Kidney tubule cell (primary cell): ENCODE results near the gene AZGP1.
"Not testable (repeated sequence)": the region's sequence is repeated elsewhere in the genome, so short reads cannot be mapped to it uniquely, and the experiment has no call there.

Experiments used
- DNase-seq: peaks from one replicate; pipeline ENCODE4 v3.0.0-alpha.2; 2018; ENCODE audit warnings: low spot score

AZGP1 gene

DNA sequence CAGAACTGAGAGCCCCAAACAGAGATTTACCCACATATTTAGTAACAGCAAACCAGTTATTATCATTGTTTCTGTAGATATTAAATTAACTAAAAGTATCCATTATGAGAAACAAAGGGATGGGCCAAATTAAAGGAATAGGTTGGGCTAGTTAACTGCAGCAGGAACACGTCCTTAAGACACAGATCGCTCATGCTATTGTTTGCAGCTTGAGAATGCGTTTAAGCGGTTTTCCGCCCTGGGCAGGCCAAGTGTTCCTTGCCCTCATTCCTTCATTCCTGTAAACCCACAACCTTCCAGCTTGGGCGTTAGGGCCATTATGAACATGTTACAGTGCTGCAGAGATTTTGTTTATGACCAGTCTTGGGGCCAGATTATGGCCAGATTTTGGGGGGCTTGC, 25.0 kb downstream of the AZGP1 start:
- not testable (repeated sequence) for DNase-seq

DNA sequence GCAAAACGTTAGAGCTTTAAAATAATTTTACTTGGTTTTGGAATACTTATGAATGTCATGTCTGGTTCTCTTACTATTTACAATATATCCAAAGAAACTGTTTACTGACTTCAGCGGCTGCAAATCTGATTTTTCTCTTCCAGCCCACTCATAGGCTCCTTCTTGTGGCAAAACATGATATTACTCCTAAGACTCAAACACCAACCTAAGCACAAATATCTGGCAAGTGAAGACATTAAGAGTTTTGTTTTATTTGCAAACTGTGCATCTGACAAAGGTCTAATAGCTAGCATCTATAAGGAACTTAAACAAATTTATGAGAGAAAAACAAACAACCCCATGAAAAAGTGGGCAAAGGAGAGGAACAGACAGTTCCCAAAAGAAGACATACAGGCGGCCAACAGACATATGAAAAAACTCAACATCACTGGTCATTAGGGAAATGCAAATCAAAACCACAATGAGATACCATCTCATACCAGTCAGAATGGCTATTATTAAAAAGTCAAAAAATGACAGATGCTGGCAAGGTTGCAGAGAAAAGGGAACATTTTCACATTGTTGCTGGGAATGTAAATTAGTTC, 26.1 kb downstream of the AZGP1 start:
- DNase-seq = no peak

DNA sequence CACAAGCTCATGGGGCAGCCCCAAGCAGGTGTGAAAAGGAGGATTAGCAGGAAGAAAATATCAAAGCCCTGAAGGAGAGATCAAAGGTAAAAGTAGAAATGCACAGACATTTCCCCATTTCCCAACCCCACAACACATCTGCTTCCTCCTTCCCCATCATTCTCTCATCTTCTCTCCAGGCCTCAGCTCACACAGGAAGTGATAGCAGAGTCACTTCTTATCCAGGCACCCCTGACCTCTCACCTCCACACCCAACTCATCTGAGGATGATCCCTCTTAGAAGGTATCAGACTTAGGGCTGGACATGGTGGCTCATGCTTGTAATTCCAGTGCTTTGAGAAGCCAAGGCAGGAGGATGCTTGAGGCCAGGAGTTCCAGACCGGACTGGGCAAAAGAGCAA, 28.2 kb downstream of the AZGP1 start:
- no peak for DNase-seq

DNA sequence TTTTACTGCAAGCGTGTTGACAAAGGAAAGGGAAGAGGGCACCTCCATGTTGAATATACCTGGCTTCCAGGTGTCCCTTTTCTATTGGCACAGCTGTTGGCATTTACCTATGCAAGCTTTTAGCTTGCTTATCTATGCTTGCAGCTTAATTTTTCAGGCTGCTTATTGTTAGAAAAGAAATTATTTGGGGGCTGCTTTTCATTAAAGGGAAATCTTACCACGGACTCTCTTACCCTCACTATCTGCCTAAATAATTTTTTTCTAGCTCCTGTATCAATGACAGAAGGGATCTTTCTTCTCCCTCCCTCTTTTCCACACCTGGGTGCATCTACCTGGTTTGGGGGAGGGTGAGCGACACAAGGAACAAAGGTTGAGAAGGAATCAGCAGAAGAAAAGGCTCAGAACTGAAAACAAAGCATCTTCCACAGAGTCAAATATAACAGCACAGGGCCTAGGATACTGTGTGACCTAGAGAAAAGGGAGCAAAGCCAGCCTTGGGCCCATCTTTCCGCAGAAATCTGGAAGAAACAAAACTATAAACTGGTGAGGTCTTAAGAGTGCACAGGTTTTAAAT, 31.2 kb downstream of the AZGP1 start:
- no peak for DNase-seq

DNA sequence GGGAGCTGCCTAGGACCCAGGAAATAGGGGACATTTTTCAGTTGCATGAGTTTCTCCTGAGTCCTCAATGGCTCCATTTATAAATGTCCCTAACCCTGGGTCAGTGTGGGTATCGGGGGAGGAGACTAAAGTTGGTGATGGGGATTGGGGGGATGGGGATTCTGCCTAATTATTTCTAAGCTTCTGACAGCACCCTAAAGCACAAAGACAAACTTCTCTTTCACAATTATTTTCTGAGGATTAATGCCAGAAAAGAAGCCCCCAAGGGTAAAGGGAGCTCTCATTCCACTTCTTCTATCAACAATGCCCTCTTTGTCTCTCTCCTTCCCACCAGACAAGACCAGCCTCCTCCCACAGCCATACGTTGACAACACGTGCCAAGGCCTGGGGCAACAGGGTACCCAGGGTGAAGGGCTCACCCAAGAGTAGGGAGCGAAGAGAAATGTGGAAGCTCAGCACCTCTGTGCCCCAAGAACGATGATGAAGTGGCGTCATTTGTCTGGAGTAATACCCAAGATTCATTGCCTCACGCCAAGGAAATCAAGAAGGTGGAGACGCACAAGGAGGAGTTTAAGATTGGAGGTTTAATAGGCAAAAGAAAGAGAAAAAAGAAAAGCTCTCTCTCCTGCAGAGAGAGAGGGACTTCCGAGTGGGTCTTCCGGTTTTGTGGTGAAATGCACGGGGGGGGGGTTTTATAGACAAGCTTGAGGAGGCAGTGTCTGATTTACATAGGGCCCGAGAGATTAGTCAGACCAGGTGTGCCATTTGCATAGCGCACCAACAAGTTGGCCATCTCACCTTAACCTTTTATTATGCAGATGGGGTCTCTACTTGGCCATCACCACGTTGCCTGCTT, 32.0 kb downstream of the AZGP1 start:
- no peak for DNase-seq

DNA sequence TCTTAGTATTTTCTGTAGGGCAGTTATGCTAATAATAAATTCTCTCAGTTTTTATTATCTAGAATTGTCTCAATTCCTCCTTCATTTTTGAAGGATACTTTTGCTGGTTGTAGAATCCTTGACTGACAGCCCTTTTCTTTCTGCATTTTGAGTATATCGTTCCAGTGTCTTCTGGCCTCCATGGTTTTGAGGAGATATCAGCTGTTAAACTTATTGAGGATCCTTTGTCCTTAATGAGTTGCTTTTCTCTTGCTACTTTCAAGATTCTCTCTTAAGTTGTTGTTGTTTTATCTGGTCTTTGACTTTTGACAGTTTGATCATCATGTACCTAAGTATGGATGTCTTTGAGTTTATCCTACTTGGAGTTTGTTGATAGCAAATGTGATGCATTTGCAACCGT, 37.5 kb downstream of the AZGP1 start:
- DNase-seq = no peak

DNA sequence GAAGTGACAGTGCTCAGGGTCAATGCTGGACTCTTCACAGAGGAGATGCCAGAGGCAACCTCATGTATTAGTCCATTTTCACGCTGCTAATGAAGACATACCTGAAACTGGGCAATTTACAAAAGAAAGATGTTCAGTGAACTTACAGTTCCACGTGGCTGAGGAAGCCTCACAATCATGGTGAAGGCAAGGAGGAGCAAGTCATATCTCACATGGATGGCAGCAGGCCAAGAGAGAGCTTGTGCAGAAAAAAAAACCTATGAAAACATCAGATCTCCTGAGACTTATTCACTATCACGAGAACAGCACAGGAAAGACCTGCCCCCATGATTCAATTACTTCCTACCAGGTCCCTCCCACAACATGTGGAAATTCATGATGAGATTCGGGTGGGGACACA, 40.8 kb downstream of the AZGP1 start:
- not testable (repeated sequence) for DNase-seq

DNA sequence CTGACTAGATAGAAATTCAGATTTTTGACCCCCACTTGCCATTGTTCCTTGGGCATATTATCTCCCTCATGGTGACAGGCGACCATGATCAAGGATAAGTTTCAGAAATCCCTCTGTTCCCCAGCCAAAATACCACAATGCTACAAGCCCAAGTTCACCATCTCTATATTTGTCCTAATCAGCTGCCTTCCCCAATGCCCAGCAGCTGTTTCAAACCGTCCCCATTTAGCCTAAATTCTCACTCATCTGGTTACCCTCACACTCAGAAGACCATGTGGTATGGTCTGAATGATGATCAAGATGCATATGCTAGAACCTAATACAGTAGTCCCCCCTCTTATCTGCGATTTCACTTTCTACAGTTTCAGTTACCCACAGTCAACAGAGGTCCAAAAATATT, 45.5 kb downstream of the AZGP1 start:
- DNase-seq = no peak

DNA sequence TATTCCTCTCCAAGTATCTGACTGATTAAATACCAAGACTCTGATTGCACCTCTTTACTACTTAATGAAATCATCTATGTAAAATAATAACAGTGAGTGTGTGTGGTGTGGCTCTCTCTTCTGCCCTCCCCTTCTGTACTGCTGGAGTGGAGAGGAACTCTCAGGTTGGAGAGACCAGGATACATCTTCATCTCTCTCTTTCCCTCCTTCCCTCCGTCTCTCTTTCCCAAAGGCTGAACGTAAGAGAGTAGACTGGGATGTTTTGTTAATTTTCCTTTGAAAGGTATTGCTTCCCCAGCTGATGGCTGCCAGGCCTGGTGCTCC, 46.1 kb downstream of the AZGP1 start:
- no peak for DNase-seq

DNA sequence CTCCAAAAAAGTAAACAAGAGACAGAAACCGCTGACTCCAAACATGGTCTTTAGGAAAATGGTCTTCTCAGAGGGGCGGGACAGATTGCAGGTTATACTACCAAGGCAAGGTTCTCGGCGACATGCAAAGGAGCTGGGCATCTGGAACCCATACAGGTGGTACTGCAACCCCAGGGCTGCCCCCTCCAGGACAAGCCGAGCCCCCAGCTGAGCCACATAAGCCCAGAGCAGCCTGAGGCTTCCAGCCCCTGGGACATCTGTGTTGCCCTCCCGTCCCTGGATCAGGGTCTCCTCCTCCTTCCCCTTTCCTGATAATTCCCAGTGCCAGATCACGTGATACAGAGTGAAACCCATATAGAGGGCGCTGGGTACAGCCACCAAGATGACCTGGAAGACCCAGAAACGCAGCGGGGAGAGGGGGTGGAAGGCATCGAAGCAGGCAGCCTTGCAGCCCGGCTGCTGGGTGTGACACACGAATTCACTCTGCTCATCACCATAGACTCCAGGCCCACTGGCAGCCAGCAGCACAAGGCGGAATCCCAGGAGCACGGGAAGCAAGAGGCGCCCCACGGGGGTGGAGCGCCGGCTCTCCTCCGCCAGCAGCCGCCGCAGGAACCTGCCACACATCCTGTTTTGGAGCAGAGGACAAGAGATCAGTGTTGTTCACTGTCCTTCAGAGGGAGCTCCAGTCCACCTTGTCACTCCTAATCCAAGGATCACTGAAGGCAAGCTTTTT, 46.7 kb downstream of the AZGP1 start, which contains the start of gene GJC3:
GJC3 (minus strand) TSS at position 627 of the 736 bp plus-strand sequence; CDS start at position 627, 0 bp downstream.
- DNase-seq = peak; percentile 74

DNA sequence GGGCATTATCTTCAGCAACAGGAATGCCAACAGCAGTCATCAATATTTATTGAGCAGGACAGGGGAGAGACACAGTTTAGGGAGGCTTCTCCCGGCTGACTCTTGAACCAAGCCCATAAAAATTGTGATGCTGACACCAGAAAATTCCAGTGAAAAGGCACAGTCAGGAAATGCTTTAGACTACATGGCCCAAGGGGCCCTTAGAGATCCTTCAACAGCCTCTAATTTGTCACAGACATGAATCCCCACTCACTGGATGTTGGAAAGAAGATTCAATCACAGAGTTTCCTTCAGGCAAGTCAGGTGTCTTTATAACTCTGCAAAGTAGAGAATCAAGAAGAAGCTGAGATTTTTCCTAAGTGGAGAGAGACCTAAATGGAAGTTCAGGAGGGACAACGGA, 47.6 kb downstream of the AZGP1 start:
- no peak for DNase-seq

DNA sequence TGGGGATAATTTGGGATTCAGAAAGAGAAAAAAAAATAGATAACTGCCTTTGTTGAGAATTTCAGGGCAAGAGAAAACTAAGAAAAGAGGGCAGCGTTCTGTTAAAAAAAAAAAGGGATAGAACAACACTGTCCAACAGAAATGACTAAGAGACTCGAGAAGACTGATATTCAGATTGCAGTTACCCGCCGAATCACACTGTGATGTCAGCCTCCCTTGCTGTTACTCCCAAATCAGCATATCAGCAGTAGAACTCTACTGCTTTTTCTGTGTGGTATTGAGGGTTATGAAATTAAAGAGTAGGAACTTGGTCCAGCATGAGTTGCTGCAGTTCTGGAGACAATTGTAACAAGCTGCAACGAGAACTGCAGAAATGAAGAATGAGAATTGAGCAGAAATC, 48.3 kb downstream of the AZGP1 start:
- no peak for DNase-seq

DNA sequence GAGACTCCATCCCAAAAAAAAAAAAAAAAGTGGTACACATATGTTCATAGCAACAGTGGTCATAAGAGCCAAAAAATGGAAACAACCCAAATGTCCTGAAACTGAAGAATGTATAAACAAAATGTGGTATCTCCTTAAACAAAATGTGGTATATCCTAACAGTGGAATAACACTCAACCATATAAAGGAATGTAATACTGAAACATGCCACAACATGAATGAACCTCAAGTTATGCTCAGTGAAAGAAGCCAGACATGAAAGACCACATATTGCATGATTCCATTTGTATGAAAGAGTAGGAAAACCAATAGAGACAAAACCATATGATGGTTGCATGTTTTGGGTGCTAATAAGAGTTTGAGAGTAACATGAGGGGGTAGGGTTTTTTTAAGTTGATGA, 49.5 kb downstream of the AZGP1 start:
- DNase-seq = no peak

DNA sequence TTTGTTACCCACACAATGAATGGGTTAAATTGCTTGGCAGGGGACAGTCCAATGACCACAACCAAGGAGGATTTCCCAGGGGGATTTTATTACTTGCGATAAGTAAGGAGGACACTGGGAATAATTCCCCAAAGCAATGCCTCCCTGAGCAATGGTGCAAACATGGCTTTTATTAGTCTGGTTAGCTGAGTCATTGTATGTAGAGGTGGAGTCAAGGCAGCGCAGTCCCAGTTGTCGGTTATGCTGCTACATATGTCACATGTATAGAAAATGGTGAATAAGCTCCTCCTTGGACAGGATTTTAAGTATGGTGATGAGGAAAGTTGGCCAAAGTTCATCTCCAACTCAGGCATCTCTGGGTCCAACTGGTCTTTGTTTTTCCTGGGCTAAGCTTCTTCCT, 52.6 kb downstream of the AZGP1 start:
- DNase-seq = no peak

DNA sequence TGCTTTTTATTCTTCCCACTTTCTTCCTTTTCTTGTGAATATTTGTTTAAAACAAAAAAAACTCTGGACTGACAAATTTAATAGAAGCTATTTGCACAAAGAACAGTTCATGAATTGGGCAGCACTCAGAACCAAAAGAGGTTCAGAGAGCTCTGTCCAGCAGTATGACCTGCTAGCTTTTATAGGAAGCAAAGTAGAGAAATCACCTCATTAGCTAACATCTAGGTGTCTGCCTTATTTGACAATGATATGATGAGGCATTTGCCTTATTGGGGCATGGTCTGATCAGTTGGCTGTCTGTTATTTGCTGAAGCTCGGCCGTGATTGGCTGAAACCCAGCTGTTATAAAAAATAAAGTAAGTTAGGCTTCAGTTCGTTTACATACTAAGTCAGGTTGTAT, 55.7 kb downstream of the AZGP1 start:
- no peak for DNase-seq

DNA sequence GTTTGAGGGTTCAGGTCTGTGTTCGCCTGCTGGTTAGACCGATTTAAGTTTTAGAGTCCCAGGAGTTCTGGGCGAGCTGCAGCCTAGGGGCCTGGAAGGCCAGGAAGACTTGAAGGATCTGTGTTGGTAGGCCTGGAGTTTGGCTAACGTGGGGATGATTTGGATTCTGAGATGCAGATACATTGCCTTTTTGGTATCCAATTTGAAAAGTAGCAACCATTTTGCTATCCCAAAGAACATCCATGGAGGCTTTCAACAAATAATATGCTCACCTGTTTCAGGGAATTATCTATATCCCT, 56.1 kb downstream of the AZGP1 start:
- no peak for DNase-seq

DNA sequence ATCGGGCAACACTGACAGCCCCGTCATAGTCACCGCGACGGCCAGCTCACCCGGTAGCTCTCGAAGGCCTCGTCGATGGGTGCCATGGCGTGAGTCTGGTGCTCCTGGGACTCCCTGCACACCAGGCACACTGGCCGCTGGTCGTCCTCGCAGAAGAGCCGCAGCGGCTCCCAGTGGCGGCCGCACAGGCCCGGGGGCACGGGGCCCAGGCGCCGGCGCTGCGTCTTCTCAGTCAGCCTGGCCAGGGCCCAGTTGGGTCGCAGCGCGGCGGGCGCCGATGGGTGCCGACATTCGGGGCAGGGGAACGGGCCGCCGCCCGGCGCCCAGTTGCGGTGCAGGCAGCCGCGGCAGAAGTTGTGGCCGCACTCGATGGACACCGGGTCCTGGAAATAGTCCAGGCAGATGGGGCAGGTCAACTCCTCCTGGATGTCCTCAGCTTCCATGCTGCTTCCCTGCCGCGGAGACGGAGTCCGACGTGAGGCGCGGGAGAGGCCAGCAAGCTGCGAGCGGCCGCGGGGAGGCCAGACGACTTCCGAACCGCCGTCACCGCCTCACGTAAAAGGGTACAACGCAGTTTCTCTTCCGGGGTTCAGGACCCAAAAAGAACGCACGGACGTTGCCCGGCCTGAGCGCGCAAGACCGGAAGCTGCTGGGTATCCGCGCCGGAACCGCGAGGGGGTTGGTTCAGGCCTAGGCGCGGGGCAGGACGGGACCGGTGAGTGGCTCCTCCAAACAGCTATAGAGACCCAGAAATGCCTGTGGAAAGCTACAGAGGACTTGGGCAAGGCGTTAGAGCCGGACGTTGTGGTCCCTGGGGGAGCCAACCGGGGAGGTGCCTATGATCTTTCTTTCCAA, 56.6 kb downstream of the AZGP1 start, which contains the start of gene TRIM4:
TRIM4 (minus strand) TSS at position 572 of the 855 bp plus-strand sequence; CDS start at position 443, 129 bp downstream.
- peak; percentile 93 for DNase-seq
